Measurements from ENCODE around the gene SAP130. TPM values are rescaled to one million over a fixed set of nuclear protein-coding genes. Genes with fewer than 3 reads are reported as not detected.

The SAP130 gene
- polyA plus RNA-seq (2012; rRNA removed), result 16.6 and 19.0 TPM in 2 replicates
- 10.4 and 13.4 TPM in 2 replicates for polyA plus RNA-seq (2012; cell fraction: cytosol; rRNA removed)
- 16.8 and 25.9 TPM in 2 replicates for polyA plus RNA-seq (2012; cell fraction: nucleus; rRNA removed)

- POLR2A ChIA-PET, result interaction anchor here (0.6 to 0.8 kb wide), 2 partner anchors 63 to 217 kb away, joined by 3 to 5 read pairs; partner anchors contain the start of gene UGGT1
- TF ChIP-seq GATA2 (CRISPR knock-in tag; IDR thresholded peaks at IDR 0.05), result no peak
- TF ChIP-seq MXI1 (IDR thresholded peaks at IDR 0.05; ENCODE audit: low read depth, low read length), result peak; percentile 62; the same call in 1 of the 2 replicates
- peak; percentile 55 for TF ChIP-seq ELF1 (IDR thresholded peaks at IDR 0.05)
- TF ChIP-seq TCF12 (IDR thresholded peaks at IDR 0.05), result no peak
- TF ChIP-seq IRF3 (IDR thresholded peaks at IDR 0.05; ENCODE audit: low read depth, low read length), result peak; percentile 19; the same call in 1 of the 2 replicates
- TF ChIP-seq FOXM1 (IDR thresholded peaks at IDR 0.05; ENCODE audit: low read depth), result no peak
- TF ChIP-seq CHD2 (IDR thresholded peaks at IDR 0.05; ENCODE audit: low read length, partially characterized antibody), result peak; percentile 42
- TF ChIP-seq YY1 (IDR thresholded peaks at IDR 0.05; ENCODE audit: low read depth), result peak; percentile 32; the same call in 1 of the 2 replicates
- 0 out of 2 replicates have a peak, but pooled peaks have one; percentile 43 for TF ChIP-seq POLR2AphosphoS5 (IDR thresholded peaks at IDR 0.05; ENCODE audit: low read depth, low read length)
- peak; percentile 75 for TF ChIP-seq GABPA (IDR thresholded peaks at IDR 0.05; ENCODE audit: low read depth)
- TF ChIP-seq CTCF (IDR thresholded peaks at IDR 0.05), result peak; percentile 20
- peak; percentile 16; the same call in 1 of the 2 replicates for TF ChIP-seq NRF1 (IDR thresholded peaks at IDR 0.05; ENCODE audit: low read depth, low read length)
- Histone ChIP-seq H3K27me3 (ENCODE audit: insufficient read depth) (no peaks in the 10 kb centered on the region), H3K9me3 (0 out of 2 replicates have a peak, but pooled peaks cover 8% of the 10 kb centered on the region), H4K20me1 (ENCODE audit: insufficient read depth) (peaks cover 24% of the 10 kb centered on the region), H3F3A (replicated peaks; ENCODE audit: insufficient read depth) (peaks cover 6% of the 10 kb centered on the region), H3K79me2 (ENCODE audit: insufficient read depth) (peaks cover 39% of the 10 kb centered on the region), H3K9ac (peak within 1 kb of the TSS; percentile 89), H3K36me3 (replicated peaks in 1 of 2; ENCODE audit: control insufficient read depth in 1 of 2, insufficient read depth in 2 of 2, low read length in 1 of 2) (no peaks in the 10 kb centered on the region), H3K27ac (ENCODE audit: low read depth in 2 of 2, low read length in 1 of 2) (peak within 1 kb of the TSS; percentile 81 to 82), H3K9me2 (no peaks in the 10 kb centered on the region), H2AFZ (ENCODE audit: low read depth) (peak within 1 kb of the TSS; percentile 99), H3K4me1 (ENCODE audit: control insufficient read depth in 1 of 2, insufficient read depth in 2 of 2, low read depth in 1 of 2, low read length in 1 of 2) (peaks cover 0 to 3% of the 10 kb centered on the region in 2 experiments; a peak in 2 of 4 replicates), H3K4me3 (ENCODE audit: low read depth in 2 of 2, low read length in 1 of 2) (peak within 1 kb of the TSS; percentile 84 to 90), H3K4me2 (peak within 1 kb of the TSS; percentile 94)
- whole genome bisulfite sequencing (ENCODE audit: low lambda C conversion rate), result 2% methylated on average over 47 of the region's 106 CpGs
- peak; percentile 96 for DNase-seq
- CTCF ChIA-PET, result interaction anchor here (1.4 kb wide), 1 partner anchor 12 kb away, joined by 5 read pairs; no protein-coding TSS in a partner anchor
These were observed at the start of gene SAP130 for GRCh38 chr2:128027801-128028667. Gene SAP130 (minus strand): TSS chr2:128028059. CDS start chr2:128026292, 1,767 bp downstream.
